GM21528 (cell line): ENCODE data around the gene MBNL1.
A peak's percentile ranks its signal among the peaks of the same experiment; 100 is the strongest.
"Not testable (repeated sequence)": the region's sequence is repeated elsewhere in the genome, so short reads cannot be mapped to it uniquely, and the experiment has no call there.

ENCODE experiments used
- ATAC-seq: cut with Tn5 transposase; IDR thresholded peaks from one replicate; pipeline ENCODE4 v1.9.1; 2021; ENCODE audit warnings: mild to moderate bottlenecking, moderate library complexity; ENCODE audit not compliant: unreplicated experiment, low FRiP score

Gene MBNL1

DNA sequence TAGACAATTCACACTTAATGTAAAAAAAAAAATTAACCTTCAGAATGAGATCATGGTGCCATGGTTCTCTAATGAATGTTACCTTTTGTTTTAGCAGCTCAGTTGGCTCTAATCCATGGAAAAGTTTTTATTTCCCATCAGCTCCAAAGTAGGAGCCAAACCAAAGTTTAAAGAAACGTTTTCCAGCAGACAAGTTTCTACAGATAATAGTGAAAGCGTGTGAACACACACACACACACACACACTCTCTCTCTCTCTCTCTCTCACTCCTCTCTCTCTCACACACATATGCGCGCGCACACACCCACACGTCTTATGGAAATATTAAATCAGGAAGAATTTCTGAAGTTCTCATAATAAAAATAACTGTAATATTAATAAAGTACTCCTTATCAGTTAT, 46.9 kb downstream of the MBNL1 start:
- no peak for ATAC-seq

DNA sequence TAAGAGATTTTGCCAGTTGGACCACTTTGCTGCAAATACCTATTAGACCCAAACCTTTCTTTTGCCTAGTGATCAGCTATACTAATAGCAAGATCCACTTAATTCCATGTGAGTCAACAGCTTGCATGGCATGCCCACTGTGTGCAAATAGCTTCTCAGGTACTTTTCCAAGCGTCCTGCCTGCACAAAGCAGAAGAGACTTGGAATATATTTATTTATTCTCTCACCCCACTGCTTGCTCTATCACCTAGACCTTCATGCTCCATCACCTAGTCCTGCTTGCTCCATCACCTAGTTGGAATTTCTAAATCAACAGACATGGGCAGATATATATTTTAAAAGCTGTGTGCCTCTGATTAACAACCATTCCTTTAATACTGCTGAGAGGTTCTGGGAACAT, 47.6 kb downstream of the MBNL1 start:
- no peak for ATAC-seq

DNA sequence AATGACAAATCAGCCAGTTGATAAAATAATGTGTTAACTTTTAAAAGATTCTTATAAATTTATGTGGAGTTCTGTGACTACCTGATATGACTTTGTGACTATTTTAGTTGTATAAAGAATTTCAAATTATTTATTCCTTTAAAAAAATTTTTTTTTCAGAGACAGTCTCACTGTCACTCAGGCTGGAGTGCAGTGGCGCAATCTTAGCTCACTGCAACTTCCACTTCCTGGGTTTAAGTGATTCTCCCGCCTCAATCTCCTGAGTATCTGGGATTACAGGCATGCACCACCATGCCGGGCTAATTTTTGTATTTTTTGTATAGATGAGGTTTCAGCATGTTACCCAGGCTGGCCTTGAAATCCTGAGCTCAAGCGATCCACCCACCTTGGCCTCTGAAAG, 48.5 kb downstream of the MBNL1 start:
- ATAC-seq, result no peak

DNA sequence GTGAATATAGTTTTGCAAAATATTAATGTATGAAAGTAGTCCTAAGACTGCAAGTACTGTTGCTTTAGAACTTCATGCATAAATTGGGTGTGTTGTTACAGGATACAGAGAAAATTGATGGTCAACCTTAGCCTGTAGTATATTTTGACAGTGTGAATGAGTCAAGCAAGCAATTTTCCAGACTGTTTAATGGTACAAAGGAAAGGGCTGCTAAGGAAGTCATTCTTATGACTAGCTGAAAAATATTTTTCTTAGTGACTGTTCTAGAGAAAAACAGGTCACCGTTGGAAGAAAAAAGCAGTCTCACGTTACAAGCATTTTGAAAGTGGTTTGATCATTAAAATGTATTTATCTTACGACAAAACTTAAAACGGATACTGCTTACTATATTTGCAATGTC, 49.2 kb downstream of the MBNL1 start:
- no peak for ATAC-seq

DNA sequence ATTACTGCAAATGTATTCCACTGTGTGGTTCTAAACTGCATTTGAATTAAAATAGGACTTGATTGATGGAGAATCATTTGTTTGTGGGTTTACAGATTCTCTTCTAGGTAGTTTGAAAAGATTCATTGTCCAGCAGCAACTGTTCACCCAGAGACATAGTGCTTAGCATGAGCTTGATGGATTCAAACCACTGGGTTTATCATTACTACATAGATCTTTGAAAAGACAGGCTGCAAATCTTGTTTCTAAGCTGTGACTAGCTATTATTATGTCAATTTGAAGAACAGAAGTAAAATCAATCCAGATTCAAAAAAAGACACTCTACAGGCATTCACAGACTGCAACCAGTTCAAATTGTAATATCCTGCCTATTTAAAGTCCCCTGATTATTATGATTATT, 49.8 kb downstream of the MBNL1 start:
- ATAC-seq, result no peak

DNA sequence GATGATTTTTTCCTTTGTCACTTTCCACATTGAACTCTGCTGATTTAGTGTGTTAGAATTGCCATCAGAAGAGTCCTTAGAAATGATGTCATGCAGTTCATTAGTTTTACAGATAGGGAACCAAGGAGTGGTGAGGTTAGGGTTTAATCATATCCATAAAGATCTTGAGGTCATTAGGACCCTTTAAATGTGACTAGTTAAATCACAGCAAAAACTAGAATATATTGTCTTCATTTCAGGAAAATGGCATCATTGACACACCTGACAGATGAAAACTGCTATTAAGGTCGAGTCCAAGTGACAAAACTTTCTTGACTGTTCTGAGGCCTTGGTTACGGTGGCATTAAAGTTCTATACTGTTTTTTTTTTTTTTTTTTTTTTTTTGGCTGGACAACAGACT, 50.5 kb downstream of the MBNL1 start:
- no peak for ATAC-seq

DNA sequence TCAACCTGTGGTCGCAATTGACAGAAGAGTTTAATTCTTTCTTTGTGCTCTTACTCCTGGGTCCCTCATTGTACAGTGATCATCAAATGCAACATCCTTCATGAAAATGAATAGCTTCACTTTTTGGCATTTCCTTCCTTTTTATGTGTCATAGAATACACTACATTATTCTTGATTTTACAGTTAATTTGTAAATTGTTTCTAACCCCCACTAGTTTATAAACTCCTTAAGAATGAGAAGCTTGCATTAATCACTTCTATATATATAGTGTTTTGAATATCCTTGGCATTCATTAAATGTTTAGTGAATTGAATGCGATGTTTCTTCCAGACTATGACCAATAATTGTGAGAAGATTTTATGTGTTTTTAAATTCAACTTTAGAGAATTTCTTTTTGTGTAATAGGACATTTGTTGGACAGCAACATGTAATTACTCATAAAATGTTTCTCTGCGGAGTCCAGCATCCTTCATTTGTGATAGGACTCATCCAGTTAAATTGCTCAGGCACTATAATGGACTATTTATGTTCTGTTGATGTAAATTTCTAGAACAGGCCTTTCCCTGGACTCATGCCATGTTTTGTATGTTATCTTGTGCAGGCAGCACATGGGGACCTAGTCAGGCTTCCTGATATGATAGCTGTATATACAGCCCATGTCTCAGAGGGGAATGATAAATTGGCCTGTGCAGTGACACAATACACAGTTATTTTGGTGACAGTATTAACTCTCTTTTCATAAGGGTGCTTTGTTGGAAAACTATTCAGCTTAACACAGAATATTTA, 51.3 kb downstream of the MBNL1 start:
- ATAC-seq, result no peak

DNA sequence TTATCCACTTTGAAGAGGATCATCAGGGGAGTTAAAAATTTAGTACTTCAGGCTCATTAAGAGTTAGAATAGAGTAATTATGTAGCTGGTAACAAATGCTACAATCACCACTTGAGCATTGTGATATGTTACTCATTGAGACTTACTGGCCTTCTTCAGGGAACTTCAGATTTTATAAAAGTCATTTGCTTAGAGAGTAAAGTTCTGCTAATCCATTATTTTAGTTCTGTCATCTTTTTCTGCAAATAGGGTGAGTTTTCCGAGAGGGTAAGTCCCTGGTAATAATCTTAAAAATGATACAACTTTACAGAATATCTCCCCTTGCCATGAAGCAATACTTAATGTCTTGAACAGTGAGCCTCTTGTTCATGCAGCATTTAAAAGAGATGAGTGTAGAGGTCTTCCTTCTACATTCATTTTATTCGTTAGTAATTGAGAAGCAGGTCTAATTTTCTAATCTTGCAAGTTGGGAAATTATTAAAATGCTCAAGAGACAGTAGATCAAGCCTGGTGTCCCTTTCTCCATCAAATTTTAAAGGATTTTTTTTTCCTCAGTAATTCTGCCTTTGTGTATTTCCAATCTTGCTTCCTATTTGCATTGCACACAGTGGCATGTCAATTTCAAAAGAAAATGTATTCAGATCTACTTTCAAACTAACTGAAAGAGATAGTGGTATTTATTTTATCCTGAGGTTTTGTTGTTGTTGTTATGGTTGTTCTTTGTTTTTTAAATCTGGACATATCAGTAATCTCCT, 52.6 kb downstream of the MBNL1 start:
- no peak for ATAC-seq

DNA sequence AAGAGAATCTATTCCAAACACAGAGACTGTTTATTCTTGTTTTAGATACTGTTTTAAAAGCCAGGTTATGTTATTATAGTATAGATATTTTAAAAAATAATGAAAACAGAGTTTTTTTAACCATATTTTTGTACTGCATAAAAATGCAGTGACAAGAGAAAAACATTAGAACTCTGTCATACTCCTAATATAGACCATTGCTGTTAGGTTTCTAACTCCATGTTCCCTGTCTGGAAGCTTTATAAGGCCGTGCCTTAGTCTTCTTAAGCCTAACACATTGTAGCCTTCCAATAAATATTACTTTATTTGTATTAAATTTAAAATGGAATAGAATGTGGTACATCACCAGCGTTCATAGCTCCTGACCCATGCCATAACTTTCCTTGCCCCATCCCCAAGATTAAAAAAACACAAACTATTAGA, 53.2 kb downstream of the MBNL1 start:
- no peak for ATAC-seq

DNA sequence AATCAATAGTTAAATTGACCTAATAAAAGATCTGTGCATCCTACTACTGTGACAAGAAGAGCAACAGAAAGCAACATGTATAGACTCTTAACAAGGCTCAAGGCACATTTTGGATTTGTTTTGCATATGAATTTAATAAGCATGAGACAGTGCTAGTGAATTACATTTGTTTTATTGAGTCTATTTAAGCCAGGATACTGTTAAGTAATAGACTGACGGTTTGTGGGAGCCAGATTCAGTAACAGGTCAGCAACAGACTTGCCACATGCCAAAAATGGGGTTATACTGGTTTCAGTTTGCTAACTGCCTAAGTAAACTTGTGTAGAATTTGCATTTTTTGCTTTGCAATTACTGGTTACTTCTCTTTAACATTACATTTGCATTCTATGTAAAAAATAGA, 54.0 kb downstream of the MBNL1 start:
- ATAC-seq, result peak; percentile 66

DNA sequence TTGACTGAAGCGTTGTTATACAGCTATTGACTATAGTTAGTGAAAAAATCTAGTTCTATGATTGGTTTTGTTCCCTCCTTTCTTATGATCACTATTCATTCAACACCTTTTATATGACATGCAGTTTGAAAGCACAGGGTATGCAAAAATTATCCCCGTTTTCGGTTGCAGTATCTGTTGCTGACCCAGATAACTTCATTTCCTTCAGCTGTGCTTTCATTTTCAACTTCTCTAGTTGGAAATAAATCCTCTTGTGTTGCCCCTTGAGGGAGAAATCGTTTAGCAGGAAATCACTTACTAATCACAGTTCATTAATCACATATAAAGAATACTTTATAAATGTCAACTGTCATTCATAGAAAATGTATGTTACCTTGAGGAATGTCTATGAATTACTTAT, 55.1 kb downstream of the MBNL1 start:
- peak; percentile 87 for ATAC-seq

DNA sequence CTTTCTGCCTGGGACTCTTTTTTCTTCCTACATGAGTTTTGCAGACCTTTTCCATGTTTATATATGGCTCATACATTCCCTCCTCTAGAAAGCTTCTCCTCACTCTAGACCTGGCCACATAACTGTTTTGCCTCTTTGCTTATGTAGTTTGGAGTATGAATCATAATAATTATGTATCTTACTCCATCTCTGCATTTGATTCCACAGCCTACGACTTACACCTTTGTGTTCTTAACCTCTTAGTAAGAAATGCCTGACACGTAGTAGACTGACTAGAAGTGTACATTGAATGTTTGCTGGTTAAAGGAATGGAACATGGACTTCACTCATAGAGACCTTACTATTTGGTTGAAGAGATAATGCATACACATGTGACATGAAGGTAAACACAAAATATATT, 56.4 kb downstream of the MBNL1 start:
- ATAC-seq, result no peak

DNA sequence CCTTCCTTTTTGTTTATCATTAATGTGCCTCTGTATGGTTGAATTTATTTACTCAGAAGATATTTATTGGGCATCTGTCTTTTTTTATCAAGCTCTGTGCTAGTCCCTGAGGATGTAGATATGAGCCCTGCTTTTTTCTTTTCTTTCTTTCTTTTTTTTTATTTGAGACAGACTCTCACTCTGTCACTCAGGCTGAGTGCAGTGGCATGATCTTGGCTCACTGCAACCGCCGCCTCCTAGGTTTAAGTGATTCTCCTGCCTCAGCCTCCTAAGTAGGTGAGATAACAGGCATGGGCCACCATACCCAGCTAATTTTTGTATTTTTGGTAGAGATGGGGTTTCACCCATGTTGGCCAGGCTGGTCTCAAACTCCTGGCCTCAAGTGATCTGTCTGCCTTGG, 58.5 kb downstream of the MBNL1 start:
- no peak for ATAC-seq

DNA sequence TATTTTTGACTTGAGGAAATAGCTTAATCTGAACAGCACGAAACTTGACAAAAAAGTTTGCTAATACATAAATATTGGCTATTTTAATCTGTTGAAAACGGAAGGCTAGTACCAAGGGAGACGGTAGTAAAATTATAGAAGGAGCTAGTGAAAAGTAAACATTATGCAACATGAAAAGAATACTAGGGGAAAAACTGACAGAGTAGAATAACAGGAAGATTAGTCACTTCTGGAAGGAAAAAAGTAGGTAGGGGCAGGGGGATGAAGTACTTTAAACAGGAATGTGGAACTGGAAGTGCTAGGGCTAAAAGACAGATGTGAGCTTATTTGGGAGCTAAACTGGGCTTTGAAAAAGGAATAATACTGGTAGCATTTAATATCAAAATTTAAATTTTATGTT, 60.1 kb downstream of the MBNL1 start:
- ATAC-seq, result no peak

DNA sequence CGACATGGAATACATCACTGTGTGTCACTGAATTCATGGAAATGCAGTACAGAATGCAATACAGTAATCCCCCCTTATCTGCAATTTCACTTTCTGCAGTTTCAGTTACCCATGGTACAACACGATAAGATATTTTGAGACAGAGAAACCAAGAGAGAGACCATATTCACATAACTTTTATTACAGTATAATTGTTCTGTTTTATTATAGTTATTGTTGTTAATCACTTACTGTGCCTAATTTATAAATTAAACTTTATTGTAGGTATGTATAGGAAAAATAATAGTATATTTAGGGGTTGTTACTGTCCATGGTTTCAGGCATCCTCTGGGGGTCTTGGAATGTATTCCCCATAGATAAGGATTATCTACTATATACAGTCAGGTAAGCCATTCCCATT, 61.8 kb downstream of the MBNL1 start:
- ATAC-seq, result no peak

DNA sequence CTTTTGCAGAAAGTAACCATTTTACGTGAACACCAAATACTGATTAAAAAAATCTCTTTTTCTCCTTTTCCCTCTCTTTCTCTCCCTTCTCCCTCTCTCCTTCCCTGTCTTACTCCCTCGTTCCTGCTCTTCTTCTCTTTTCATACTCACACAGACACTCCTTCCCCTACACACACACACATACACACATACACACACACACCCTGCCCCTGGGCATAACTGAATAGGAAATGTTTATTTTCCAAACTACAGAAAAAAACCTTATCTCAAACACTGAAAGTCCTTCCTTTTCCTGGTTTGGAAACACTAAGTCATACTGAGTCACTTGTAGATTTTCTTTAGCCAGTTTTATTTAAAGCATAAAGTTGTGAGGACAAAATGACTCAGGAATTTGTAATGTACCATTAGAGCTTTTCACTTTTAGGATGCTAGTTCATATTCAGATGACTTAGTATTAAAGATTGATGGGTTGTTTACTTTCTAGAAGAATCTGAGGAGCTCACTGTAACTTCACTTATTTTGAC, 62.4 kb downstream of the MBNL1 start:
- no peak for ATAC-seq

DNA sequence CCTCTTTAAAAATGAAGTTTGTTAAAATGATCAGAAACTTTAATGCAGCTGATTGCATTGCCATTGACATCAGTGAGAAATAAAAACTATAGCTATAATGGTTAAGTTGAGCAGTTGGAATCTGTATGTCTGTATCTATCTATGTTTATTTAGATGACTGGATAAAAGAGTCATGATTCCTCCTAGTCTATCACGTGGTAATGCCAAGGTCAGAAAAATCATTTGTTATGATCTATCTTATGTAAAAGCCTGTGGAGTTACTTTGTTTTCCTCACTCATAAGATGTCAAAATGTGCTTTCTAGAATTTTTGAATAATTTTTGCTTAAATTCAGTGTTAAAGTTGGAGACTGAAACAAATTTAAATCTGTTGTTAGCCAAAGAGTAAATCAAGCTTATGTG, 63.3 kb downstream of the MBNL1 start:
- no peak for ATAC-seq

DNA sequence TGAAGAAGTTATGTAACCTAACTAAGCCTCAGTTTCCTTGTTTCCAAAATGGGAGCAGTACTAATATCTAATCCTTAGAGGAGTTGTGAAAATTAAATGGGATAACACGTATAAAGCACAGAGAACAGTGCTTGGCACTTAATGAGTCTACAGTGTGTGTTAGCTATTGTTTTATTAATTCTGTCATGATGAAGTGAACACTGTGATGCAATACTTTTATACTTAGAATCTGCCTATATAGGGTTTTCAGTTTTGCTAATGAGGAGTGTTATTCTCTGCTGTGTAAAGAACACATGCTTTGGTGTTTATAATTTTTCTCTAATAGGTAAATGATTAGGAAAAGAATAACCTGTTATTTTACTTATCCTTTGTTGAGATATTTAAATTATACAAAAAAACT, 65.2 kb downstream of the MBNL1 start:
- no peak for ATAC-seq

DNA sequence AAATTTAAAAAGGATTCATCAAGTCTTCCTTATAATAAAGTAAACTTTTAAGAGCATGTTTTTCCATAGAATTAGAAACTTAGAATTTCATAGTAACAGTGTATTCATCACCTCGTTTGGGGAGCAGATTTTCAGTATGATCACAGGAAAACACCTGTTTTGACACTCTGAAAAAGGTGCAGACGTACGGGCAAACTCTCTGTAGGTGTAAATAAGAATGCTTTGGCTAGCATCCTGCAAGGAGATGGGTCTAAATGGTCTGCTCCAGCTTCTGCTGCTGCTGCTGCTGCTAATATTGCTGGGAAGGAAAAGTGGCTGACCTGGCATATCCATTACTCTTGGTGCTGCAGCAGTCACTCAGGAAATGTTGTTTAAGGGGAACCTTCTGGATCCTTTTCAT, 66.0 kb downstream of the MBNL1 start:
- no peak for ATAC-seq

DNA sequence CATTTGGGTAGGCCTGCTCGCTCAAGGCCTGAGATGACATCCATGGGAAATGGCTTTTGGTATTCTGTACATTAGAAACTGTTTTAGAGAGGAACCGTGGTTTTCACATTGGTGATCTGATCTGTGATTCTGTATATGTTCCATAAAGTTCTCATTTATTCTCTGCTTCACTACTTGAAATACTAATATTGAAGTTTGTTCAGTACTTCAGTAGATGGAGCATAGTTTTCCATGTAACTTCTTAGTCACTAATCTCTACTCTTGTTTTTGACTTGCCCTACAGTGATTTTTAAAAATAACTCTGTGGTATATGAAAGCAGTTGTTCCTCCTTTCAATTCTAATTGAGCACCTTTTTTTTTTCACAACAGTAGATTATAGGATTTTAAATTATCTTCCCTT, 66.5 kb downstream of the MBNL1 start:
- ATAC-seq, result no peak

DNA sequence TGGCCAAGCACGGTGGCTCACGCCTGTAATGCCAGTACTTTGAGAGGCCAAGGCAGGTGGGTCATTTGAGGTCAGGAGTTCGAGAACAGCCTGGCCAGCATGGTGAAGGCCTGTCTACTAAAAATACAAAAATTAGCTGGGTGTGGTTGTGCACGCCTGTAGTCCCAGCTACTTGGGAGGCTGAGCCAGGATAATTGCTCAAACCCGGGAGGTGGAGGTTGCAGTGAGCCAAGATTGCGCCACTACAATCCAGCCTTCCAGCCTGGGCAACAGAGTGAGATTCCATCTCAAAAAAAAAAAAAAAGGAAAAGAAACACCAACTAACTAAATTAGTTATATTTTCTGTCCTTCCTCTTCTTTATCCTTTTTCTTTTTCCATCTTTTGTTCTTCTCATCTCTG, 68.6 kb downstream of the MBNL1 start:
- ATAC-seq, result not testable (repeated sequence)

DNA sequence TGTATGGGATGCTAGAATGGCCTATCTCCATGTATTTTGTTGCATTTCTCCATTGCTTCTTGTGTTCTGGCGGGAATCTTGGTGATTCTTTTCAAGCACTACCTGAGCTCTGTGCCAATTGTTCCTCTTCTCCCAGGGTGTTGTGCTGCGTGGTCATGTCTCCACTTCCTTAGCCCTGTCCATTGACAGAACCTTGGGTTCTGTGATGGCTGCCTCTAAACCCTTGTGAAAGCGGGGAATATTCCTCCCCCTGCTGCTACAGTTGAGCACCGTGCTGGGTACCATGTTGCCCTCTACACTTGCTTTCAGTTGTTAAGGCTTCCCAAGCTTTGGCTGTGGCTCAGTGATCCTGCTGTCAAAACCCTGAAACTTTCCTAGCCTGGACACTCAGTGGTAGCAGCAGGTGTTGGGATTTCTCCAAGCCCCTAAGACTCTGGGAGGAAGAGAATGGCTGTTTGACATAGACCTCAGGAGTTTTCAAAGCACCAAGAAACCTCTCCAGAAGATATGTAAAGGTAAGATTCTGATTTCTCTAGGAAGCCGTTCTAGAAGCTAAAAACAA, 69.5 kb downstream of the MBNL1 start:
- no peak for ATAC-seq
